IPS DF 19.7 (cell line): Measurements from ENCODE around the gene PLA2G5.
"Not testable (repeated sequence)": the region's sequence is repeated elsewhere in the genome, so short reads cannot be mapped to it uniquely, and the experiment has no call there.

ENCODE experiments used
- DNase-seq: peaks from one replicate; pipeline ENCODE4 v3.0.0-alpha.2; 2013; ENCODE audit warnings: low read depth, low spot score

PLA2G5 gene

GRCh38 chr1:20069874-20070273 is at the start of gene PLA2G5:
Gene PLA2G5 (plus strand): TSS chr1:20070194. CDS start chr1:20084831, 14,637 bp downstream.
- no peak for DNase-seq

DNA sequence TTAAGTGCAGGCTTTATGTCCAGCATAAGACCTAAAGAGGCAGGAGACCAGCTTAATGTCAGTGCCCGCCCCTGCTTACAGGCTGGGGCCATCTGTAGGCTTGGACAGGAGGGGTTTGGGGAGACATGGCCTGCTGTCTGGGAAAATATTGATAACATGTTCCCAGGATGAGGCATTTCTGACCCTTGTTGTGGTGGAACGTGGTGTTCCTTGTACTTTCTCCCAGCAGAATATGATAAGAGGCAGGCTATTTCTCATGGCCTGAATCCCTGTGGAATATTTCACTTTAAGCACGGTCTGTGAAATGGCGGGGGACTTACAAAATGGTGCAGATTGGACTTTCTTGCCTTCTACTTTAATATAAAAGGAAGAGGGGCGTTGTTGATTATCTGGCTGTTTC is 41.9 kb upstream of the PLA2G5 start:
- DNase-seq, result no peak

GRCh38 chr1:20028726-20029125 is 41.3 kb upstream of the PLA2G5 start:
- DNase-seq, result no peak

DNA sequence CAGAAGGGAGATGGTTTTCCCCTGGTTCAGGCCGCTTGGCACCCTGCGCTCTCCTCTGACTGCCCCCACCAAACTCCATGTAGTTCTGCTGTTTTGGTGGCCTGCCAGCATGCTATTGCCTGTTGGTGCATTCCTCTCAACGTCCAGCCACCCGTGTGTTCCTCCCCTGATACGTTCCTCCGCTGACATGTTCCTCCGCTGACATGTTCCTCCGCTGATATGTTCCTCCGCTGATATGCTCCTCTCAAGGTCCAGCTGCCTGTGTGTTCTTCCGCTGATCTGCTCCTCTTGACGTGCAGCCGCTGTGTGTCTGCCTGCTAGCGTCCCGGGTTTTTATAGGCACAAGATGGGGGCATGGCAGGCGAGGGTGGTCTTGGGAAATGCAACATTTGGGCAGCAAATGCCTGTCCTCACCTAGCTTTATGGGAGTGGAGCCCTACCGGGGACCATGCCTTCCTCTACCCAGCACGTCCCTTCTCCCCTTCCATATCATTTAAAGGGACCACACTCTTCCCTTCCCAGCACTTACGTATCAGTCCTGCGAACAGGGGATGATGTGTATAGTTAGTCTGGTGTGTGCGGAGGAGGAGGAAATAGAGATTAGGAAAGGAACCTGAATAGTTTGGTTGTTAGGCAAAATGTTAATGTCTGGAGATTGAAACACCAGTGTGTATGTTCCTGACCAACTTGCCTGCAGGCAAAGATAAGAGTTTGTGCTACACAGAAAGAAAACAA is 40.6 kb upstream of the PLA2G5 start:
- no peak for DNase-seq

- not testable (repeated sequence) for DNase-seq
Measured at GRCh38 chr1:20030436-20031151, 39.4 kb upstream of the PLA2G5 start.

- no peak for DNase-seq
Measured at GRCh38 chr1:20031161-20031560, 38.8 kb upstream of the PLA2G5 start.

- DNase-seq, result no peak
Measured at GRCh38 chr1:20031836-20032235, 38.2 kb upstream of the PLA2G5 start.

GRCh38 chr1:20032425-20032824 is 37.6 kb upstream of the PLA2G5 start:
- no peak for DNase-seq

GRCh38 chr1:20033420-20033819 is 36.6 kb upstream of the PLA2G5 start:
- DNase-seq, result no peak

GRCh38 chr1:20035114-20035513 is 34.9 kb upstream of the PLA2G5 start:
- no peak for DNase-seq

GRCh38 chr1:20037877-20038276 is 32.1 kb upstream of the PLA2G5 start:
- DNase-seq, result peak; percentile 23

DNA sequence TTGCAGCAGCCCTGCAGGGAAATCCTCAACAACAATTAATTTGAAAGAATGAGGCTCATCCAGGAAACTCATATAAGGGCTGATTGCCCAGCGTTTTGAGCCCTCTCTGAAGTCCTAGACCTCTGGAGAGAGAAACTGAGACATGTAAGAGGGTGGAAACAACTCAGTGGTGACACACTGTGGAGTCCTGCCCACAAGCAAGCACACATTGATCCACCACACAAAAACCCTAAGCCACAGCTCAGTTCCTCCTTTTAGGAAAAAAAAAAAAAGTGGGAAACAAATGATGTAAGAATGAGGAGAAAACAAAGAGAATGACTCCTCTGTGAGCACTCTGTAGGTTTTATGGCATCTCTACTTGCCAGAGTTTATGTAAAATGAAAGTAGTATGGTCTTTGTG is 22.9 kb upstream of the PLA2G5 start:
- no peak for DNase-seq

DNA sequence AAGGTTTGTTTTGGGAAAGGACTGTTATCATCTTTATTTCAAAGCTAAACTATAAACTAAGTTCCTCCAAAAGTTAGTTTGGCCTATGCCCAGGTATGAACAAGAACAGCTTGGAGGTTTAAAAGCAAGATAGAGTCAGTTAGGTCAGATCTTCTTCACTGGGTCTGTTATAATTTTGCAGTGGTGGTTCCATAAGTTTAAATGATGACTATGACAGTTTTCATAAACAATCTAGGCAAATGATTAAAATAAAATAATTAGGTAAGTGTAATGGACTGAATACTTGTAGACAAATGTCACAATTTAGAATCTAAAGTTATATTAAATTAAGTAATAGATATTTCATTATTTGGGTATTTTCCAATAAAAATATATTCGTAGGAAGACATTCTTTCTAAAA is 21.4 kb upstream of the PLA2G5 start:
- no peak for DNase-seq

- DNase-seq, result not testable (repeated sequence)
Measured at GRCh38 chr1:20049056-20049798, 20.8 kb upstream of the PLA2G5 start.

DNA sequence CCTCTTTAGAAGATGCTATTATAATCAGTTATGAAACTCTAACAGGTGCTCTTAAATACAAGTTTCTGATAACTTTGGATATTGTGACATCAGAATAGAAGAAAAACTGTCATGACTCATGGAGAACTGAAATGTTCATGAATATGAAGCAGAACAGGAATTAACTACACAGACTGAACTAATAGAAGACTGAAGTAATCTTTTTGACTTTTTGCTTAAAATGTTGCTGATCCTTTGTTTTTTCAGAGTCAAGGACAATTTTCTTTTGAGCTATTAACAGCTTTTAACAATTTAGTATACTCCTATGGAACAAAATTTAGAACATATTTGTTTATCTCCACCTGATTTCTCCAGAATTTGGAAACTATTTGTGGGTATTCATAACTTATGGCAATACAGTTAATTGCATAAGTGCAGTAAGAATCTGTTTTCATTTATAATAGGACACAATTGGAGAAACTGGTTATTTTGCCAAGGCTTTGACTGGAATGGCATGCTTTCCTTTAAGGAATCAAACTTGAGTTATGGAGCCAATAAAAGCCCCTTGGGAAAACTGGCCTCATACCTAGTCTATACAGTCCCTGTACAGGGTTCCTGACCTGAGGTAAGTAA is 18.7 kb upstream of the PLA2G5 start:
- no peak for DNase-seq

DNA sequence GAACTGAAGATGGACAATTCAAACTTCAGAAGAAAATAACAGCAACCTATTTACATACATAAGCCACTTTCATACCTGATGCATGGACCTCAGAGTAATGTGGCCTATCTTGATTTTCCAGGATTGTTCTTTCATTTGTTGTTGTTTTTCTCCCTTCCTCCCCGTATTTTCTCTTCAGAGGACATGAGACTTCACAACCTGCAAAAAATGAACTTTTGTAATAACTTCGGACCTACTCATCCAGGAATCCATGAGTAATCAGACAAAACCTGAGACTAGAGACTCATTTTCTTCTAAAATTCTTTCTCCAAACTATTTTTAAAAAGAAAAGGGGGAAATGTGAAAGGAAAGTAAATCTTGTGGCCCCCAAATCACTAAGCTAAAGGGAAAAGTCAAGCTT is 17.6 kb upstream of the PLA2G5 start:
- no peak for DNase-seq

DNA sequence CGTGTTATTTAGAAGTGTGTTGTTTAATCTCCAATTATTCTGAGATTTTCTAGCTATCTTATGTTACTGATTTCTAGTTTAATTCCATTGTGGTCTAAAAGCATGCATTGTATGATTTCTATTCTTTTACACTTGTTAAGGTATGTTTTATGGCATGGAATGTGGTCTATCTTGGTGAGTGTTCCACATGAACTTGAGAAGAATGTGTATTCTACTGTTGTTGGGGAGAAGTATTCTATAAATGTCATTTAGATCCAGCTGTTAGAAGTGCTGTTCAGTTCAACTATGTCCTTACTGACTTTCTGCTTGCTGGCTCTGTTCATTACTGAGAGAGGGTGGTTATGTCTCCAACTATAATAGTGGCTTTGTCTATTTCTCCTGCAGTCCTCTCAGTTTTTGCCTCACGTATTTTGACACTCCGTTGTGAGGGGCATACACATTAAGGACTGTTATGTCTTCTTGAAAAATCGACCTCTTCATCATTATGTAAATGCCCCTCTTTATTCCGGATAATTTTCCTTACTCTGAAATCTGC is 12.0 kb upstream of the PLA2G5 start:
- DNase-seq, result no peak

DNA sequence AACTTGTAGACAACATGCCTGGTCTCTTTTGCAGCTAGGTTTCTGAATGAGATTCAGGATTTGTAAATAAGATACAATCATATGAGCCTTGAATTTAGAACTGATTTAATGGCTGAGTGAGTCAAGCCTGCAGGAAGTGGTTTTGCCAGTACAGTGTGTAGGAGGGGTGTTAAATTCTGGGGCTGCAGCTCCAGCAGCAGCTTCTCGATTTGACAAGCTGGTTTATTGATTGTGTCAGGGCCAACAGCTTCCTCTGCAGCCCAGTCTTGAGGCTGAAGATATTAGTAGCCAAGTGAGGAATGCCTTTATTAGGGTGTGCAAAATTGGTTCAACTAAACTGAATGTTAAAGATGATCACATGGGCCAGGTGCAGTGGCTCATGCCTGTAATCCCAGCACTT is 11.5 kb upstream of the PLA2G5 start:
- no peak for DNase-seq

DNA sequence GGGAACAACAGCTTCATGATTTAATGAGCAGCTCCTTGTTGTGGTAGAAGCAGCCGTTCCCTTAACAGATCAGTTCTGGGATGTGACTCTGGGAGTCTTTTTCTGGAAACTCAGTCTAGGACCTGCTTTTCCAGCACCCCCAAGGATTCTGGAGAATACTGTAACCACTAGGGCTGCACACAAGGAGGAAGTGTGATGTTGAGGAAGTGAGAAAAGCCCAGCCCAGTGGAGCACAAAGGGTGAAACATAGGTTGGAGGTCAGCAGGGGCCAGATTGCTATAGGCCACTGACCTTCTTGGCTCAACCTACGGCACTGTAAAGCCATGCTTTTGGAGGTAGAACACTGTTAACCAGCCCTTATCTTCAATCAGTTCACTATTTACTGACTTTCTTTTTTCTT is 10.1 kb upstream of the PLA2G5 start:
- no peak for DNase-seq

DNA sequence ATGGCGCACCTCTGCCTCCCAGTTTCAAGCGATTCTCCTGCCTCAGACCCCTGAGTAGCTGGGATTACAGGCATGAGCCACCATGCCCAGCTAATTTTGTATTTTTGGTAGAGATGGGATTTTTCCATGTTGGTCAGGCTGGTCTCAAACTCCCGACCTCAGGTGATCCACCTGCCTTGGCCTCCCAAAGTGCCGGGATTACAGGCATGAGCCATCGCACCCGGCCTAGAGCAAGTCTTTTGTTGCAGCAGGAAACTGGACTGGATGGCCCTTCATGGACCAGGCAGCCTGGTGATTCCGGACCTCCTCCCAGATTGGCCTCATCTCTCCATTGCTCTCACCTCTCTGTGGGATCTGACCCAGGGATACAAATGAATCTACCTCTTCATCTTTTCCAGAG is 9.2 kb upstream of the PLA2G5 start:
- not testable (repeated sequence) for DNase-seq

DNA sequence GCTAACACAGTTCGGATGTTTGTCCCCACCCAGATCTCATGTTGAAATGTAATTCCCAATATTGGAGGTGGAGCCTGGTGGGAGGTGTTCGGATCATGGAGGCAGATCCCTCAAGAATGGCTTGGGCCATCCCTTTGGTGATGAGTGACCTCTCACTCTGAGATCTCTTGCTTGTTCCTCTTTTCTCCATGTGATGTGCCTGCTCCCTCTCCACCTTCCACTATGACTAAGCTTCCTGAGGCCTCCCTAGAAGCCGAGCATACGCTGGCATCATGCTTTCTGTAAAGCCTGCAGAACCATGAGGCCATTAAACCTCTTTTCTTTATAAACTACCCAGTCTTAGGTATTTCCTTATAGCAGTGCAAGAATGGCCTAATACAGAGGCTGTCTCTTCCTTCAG is 8.1 kb upstream of the PLA2G5 start:
- no peak for DNase-seq

GRCh38 chr1:20063861-20064292 is 6.1 kb upstream of the PLA2G5 start:
- no peak for DNase-seq
